ENCODE results near the gene CCDC69. TPM values are rescaled to one million over a fixed set of nuclear protein-coding genes. Genes with fewer than 3 reads are reported as not detected.
A peak's percentile ranks its signal among the peaks of the same experiment; 100 is the strongest.
"Not testable (repeated sequence)": the region's sequence is repeated elsewhere in the genome, so short reads cannot be mapped to it uniquely, and the experiment has no call there.

CCDC69 gene
- total RNA-seq, 1 experiment from 2014 or later = 0.39 TPM

- Histone ChIP-seq H3K27me3 (replicated peaks) (0 out of 2 replicates have a peak, but pooled peaks cover 3% of the 10 kb centered on the region), H3K36me3 (no peaks in the 10 kb centered on the region), H3K4me3 (no peak overlapping the region), H3K4me1 (replicated peaks) (no peaks in the 10 kb centered on the region; the same call in 1 of the 2 replicates), H3K27ac (no peak overlapping the region), H3K9me3 (replicated peaks) (no peaks in the 10 kb centered on the region)
- DNase-seq (ENCODE audit: low read depth in 1 of 2, low spot score in 2 of 2) = peak; percentile 52 to 70
Observed at GRCh38 chr5:151239237-151239861, 15.5 kb upstream of the CCDC69 start.

- H3K4me1 ChIP-seq (replicated peaks) = no peaks in the 10 kb centered on the region; the same call in 1 of the 2 replicates
- DNase-seq (ENCODE audit: low read depth in 1 of 2, low spot score in 2 of 2) = no peak
- no peaks in the 10 kb centered on the region for H3K36me3 ChIP-seq
- no peak overlapping the region for H3K27ac ChIP-seq
- H3K27me3 ChIP-seq (replicated peaks) = peaks cover 9% of the 10 kb centered on the region; the same call in 1 of the 2 replicates
- no peak overlapping the region for H3K4me3 ChIP-seq
- H3K9me3 ChIP-seq (replicated peaks) = no peaks in the 10 kb centered on the region
Observed at GRCh38 chr5:151238303-151238741, 14.4 kb upstream of the CCDC69 start.

DNA sequence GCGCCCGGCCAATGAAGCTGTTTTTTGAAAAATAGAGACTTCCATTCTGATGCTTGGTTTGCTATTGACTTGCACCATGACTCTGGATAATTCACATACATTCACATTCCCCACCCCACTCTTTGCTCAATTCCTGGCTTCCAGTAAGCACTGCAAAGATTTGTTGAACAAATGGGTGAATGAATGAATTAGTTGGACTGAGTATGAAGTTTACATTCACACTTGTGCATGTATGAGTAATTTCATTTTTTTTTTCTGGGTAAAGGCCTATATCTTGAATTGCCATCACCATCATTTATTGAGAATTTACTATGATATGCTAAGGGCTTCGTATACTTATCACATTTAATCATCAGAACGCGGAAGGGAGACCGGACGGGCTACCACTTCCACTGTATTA is 13.8 kb upstream of the CCDC69 start:
- Histone ChIP-seq H3K27me3 (replicated peaks) (peaks cover 10% of the 10 kb centered on the region; the same call in 1 of the 2 replicates), H3K36me3 (no peaks in the 10 kb centered on the region), H3K9me3 (replicated peaks) (no peaks in the 10 kb centered on the region), H3K4me1 (replicated peaks) (no peaks in the 10 kb centered on the region; the same call in 1 of the 2 replicates), H3K4me3 (no peak overlapping the region), H3K27ac (no peak overlapping the region)
- no peak for DNase-seq (ENCODE audit: low read depth in 1 of 2, low spot score in 2 of 2)

- Histone ChIP-seq H3K4me3 (no peak overlapping the region), H3K9me3 (replicated peaks) (no peaks in the 10 kb centered on the region)
- DNase-seq (ENCODE audit: low read depth in 1 of 2, low spot score in 2 of 2) = no peak
Observed at GRCh38 chr5:151236888-151237287, 13.0 kb upstream of the CCDC69 start.

GRCh38 chr5:151235239-151235571 is 11.3 kb upstream of the CCDC69 start:
- H3K27ac ChIP-seq; DNase-seq (ENCODE audit: low read depth in 1 of 2, low spot score in 2 of 2); H3K4me3 ChIP-seq; H3K36me3 ChIP-seq; H3K4me1 ChIP-seq (replicated peaks); H3K9me3 ChIP-seq (replicated peaks): not testable (repeated sequence)
- peaks cover 17% of the 10 kb centered on the region; the same call in 1 of the 2 replicates for H3K27me3 ChIP-seq (replicated peaks)

More at GRCh38 chr5:151236888-151237287, 13.0 kb upstream of the CCDC69 start:
- no peak overlapping the region for H3K27ac ChIP-seq
- H3K27me3 ChIP-seq (replicated peaks) = peaks cover 17% of the 10 kb centered on the region; the same call in 1 of the 2 replicates
- H3K36me3 ChIP-seq = no peaks in the 10 kb centered on the region
- no peaks in the 10 kb centered on the region; the same call in 1 of the 2 replicates for H3K4me1 ChIP-seq (replicated peaks)

GRCh38 chr5:151234476-151235238 is 10.8 kb upstream of the CCDC69 start:
- H3K4me1 ChIP-seq (replicated peaks) = no peaks in the 10 kb centered on the region; the same call in 1 of the 2 replicates
- H3K4me3 ChIP-seq = no peak overlapping the region
- H3K27me3 ChIP-seq (replicated peaks) = peaks cover 17% of the 10 kb centered on the region; the same call in 1 of the 2 replicates
- DNase-seq (ENCODE audit: low read depth in 1 of 2, low spot score in 2 of 2) = no peak
- no peaks in the 10 kb centered on the region for H3K9me3 ChIP-seq (replicated peaks)
- H3K36me3 ChIP-seq = no peaks in the 10 kb centered on the region
- H3K27ac ChIP-seq = no peak overlapping the region

DNA sequence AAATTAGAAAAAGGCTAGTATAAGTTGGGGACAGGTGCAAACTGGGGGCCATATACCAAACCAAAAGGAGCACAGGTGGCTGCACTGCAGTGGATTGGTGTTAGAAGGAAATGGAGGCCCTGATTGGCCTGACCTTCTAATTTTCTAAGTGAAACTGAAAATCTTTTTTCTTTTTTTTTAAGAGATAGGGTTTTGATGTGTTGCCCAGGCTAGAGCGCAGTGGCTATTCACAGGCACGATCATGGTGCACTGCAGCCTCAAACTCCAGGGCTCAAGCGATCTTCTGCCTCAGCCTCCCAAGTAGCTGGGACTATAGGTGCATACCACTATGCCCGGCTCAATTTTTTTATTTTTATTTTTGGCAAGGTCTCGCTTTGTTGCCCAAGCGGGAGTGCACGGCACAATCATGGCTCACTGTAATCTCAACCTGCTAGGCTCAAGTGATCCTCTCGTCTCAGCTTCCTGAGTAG is 9.8 kb upstream of the CCDC69 start:
- H3K4me3 ChIP-seq = no peak overlapping the region
- no peaks in the 10 kb centered on the region; the same call in 1 of the 2 replicates for H3K4me1 ChIP-seq (replicated peaks)
- no peak for DNase-seq (ENCODE audit: low read depth in 1 of 2, low spot score in 2 of 2)
- H3K36me3 ChIP-seq = no peaks in the 10 kb centered on the region
- no peaks in the 10 kb centered on the region for H3K9me3 ChIP-seq (replicated peaks)
- peaks cover 21% of the 10 kb centered on the region; the same call in 1 of the 2 replicates for H3K27me3 ChIP-seq (replicated peaks)
- no peak overlapping the region for H3K27ac ChIP-seq

GRCh38 chr5:151231359-151231758 is 7.5 kb upstream of the CCDC69 start:
- H3K36me3 ChIP-seq = no peaks in the 10 kb centered on the region
- H3K27ac ChIP-seq = no peak overlapping the region
- H3K4me3 ChIP-seq = no peak overlapping the region
- no peaks in the 10 kb centered on the region for H3K9me3 ChIP-seq (replicated peaks)
- H3K4me1 ChIP-seq (replicated peaks) = no peaks in the 10 kb centered on the region; the same call in 1 of the 2 replicates
- no peak for DNase-seq (ENCODE audit: low read depth in 1 of 2, low spot score in 2 of 2)
- peaks cover 18% of the 10 kb centered on the region; the same call in 1 of the 2 replicates for H3K27me3 ChIP-seq (replicated peaks)

DNA sequence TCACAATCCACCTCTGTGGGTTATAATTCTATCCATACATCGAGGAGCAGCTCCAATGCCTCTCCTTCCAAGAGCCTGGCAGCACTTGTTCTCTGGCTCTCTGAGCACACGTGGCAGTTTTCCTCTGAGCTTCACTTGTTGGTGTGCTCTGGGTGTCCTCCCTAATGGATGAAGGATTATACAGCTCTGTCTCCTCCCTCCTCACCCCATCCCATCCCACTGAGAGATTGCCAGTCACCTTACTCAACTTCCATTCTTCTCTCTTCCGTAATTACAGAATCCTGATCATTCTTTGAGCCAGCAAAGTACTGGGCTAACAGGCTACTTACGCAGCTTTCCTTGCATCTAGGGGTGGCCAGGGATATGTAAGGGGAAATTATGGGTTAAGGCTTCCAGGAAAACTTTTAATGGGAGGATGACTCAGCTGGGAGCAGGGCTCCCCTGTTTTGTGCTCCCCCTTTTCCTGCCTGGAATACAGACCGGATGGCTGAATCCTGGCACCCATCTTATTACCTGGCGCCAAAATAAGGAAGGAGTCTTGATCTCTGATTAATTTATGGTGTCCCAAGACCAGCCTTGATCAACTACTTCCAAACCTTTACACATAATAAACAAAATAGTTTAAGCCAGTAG is 6.3 kb upstream of the CCDC69 start:
- DNase-seq (ENCODE audit: low read depth in 1 of 2, low spot score in 2 of 2) = no peak

DNA sequence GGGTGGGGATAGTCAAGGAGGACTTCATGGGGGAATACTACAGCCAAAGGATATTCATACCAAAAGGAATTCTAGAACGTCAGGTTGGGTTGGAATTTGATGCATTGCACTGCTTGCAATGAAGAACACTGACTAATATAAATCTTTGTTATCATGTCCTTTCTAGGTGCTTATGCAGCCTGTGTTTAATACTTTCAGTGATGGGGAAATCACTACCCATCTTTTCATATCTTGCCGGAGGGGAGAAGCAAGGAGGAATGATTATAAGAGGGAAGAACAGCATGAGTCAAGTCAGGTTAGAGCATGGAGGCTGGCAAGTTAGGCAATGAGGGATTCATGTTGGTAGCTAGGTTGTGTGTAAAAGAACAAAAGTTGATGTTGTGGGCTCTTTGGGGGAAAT is 5.1 kb upstream of the CCDC69 start:
- Histone ChIP-seq H3K27me3 (replicated peaks) (peaks cover 14% of the 10 kb centered on the region; the same call in 1 of the 2 replicates), H3K4me1 (replicated peaks) (no peaks in the 10 kb centered on the region), H3K27ac (no peak overlapping the region), H3K9me3 (replicated peaks) (no peaks in the 10 kb centered on the region), H3K4me3 (no peak overlapping the region), H3K36me3 (no peaks in the 10 kb centered on the region)
- no peak for DNase-seq (ENCODE audit: low read depth in 1 of 2, low spot score in 2 of 2)

More for the DNA sequence above, 6.3 kb upstream of the CCDC69 start:
- Histone ChIP-seq H3K4me1 (replicated peaks) (no peaks in the 10 kb centered on the region; the same call in 1 of the 2 replicates), H3K36me3 (no peaks in the 10 kb centered on the region), H3K9me3 (replicated peaks) (no peaks in the 10 kb centered on the region), H3K27ac (no peak overlapping the region), H3K27me3 (replicated peaks) (peaks cover 18% of the 10 kb centered on the region; the same call in 1 of the 2 replicates), H3K4me3 (no peak overlapping the region)

DNA sequence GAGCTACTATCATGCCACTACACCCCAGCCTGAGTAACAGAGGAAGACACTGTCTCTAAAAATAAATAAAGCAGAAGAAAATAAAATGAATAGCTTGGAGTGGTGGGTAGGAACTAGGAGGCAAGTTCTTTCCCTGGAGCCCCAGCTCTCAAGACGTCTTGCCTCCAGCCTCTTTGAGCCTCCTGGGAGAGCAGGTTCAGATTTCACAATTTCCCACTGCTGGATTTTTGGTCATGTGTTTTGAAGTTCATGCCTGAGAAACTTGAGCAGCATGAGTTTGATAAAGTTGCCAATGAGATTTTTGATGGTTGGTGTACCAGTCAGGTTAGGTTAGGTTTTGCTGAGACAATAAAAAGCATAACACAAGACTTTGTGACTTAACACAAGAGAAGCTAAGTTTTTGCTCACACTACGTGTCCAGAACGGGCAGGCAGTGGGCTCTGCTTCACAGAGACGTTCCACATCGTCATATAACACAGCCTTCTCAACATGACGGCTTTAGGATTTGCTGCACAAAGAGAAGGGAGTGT is 4.1 kb upstream of the CCDC69 start:
- Histone ChIP-seq H3K4me1 (replicated peaks) (peaks cover 4% of the 10 kb centered on the region), H3K9me3 (replicated peaks) (no peaks in the 10 kb centered on the region), H3K27me3 (replicated peaks) (peaks cover 12% of the 10 kb centered on the region; the same call in 1 of the 2 replicates), H3K36me3 (no peaks in the 10 kb centered on the region), H3K4me3 (no peak overlapping the region), H3K27ac (no peak overlapping the region)
- no peak for DNase-seq (ENCODE audit: low read depth in 1 of 2, low spot score in 2 of 2)

DNA sequence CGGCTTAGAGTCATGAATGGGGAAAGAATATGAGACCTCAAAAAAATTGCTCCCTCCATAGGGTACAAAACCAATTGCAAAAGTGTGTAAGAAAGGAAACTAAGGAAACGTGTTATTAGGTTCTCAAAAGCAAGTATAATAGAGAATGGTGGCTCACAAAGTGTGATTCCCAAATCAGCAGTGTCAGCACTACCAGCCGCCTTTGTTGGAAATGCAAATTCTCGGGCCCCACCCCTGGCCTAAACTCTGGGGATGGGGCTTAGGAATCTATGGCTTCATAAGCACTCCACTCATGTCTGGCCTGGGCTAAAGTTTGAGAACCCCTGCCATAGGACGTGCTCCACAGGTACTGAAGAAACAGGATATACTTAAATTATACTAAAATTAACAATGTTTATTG is 1.6 kb upstream of the CCDC69 start:
- Histone ChIP-seq H3K27ac (no peak overlapping the region), H3K4me3 (no peak overlapping the region), H3K4me1 (replicated peaks) (peaks cover 4% of the 10 kb centered on the region), H3K9me3 (replicated peaks) (no peaks in the 10 kb centered on the region), H3K36me3 (no peaks in the 10 kb centered on the region), H3K27me3 (replicated peaks) (peaks cover 4% of the 10 kb centered on the region; the same call in 1 of the 2 replicates)
- no peak for DNase-seq (ENCODE audit: low read depth in 1 of 2, low spot score in 2 of 2)

DNA sequence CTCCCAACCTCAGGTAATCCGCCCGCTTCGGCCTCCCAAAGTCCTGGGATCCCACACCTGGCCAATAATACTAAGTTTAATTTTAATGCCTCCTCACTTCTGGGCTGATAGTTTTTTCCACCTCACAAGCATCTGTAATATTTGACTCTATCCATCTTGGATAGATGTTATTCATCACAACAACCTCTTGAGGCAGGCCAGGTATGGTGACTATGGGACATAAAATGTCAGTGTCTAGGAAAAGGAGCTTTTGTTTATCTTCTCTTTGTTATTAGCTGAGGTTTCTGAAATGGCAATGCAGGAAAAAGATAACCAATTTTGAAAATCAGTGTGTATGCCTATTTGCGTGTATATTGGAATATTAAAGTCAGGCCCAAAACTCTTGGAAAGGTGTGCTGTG is 1.2 kb upstream of the CCDC69 start:
- no peak overlapping the region for H3K4me3 ChIP-seq
- no peaks in the 10 kb centered on the region for H3K9me3 ChIP-seq (replicated peaks)
- H3K27ac ChIP-seq = no peak overlapping the region
- DNase-seq (ENCODE audit: low read depth in 1 of 2, low spot score in 2 of 2) = no peak
- H3K36me3 ChIP-seq = no peaks in the 10 kb centered on the region
- peaks cover 4% of the 10 kb centered on the region for H3K4me1 ChIP-seq (replicated peaks)
- H3K27me3 ChIP-seq (replicated peaks) = peaks cover 4% of the 10 kb centered on the region; the same call in 1 of the 2 replicates

Measured in SJSA1 (cell line).